ENCODE measurements around the gene C14orf180.

C14orf180 gene

GRCh38 chr14:104550861-104551728 lies 28.5 kb upstream of the C14orf180 start:
- DNase-seq: no peak

GRCh38 chr14:104551851-104552737 lies 27.5 kb upstream of the C14orf180 start:
- no peak for DNase-seq

GRCh38 chr14:104552738-104553125 lies 26.8 kb upstream of the C14orf180 start:
- DNase-seq: no peak

GRCh38 chr14:104553166-104554087 lies 26.1 kb upstream of the C14orf180 start:
- DNase-seq: no peak

GRCh38 chr14:104554088-104554607 lies 25.4 kb upstream of the C14orf180 start:
- no peak for DNase-seq

- DNase-seq: no peak
Observed at GRCh38 chr14:104554608-104555429, 24.7 kb upstream of the C14orf180 start.

GRCh38 chr14:104555430-104556255 lies 23.9 kb upstream of the C14orf180 start:
- DNase-seq: no peak

GRCh38 chr14:104556256-104557021 lies 23.1 kb upstream of the C14orf180 start:
- DNase-seq: no peak

- no peak for DNase-seq
Observed at GRCh38 chr14:104557086-104557485, 22.5 kb upstream of the C14orf180 start.

- DNase-seq: no peak
Observed at GRCh38 chr14:104557766-104558165, 21.8 kb upstream of the C14orf180 start.

GRCh38 chr14:104558231-104559027 lies 21.1 kb upstream of the C14orf180 start:
- DNase-seq: no peak

GRCh38 chr14:104559028-104559803 lies 20.3 kb upstream of the C14orf180 start:
- no peak for DNase-seq

GRCh38 chr14:104559804-104560585 lies 19.6 kb upstream of the C14orf180 start:
- DNase-seq: no peak

GRCh38 chr14:104560586-104560945 lies 19.0 kb upstream of the C14orf180 start:
- DNase-seq: no peak

- no peak for DNase-seq
Observed at GRCh38 chr14:104561124-104561557, 18.4 kb upstream of the C14orf180 start.

- DNase-seq: no peak
Observed at GRCh38 chr14:104561632-104562495, 17.7 kb upstream of the C14orf180 start.

All from stimulated activated CD4-positive, alpha-beta T cell treated with anti-CD3 and anti-CD28 coated beads, Interleukin-12 subunit alpha, Interleukin-12 subunit beta, amount 100 ng/mL, for 4 hours (primary cell).